ENCODE data around the gene CHD9.

DNA sequence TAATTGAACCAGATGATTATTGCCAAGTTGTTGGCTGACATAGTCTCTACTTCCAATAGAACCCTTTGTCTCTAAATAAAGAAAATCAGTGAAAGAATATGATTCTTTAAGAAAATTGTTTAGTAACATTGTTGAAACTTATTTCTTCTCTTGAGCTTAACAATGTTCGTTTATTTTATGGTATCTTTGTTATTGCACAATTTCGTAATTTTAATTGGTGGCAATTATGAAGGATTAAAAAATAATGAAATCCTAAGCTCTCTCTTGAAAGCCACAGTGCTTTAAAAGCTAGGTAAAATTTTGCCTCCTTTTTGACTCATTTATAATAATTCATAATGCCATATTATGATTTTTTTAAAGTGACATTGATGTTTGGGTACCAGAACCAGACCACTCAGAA, 230.4 kb downstream of the CHD9 start:
- no peak for TF ChIP-seq EGR1 (IDR thresholded peaks at IDR 0.05; ENCODE audit: low read depth)
- TF ChIP-seq CTCF (IDR thresholded peaks at IDR 0.05 in 2 of 3, conservative IDR thresholded peaks at IDR 0.05 in 1 of 3; ENCODE audit: borderline replicate concordance in 1 of 3, insufficient read depth in 1 of 3, low read depth in 2 of 3, low read length in 2 of 3): no peak

All from HCT116 (cell line).